NT2/D1 (cell line): Measurements from ENCODE around the gene EPO.

Experiments used
- SUZ12 ChIP-seq: IDR thresholded peaks from 2 replicates; pipeline ENCODE4 v1.6.1; 2011; ENCODE audit not compliant: insufficient read length, insufficient read depth; ENCODE audit errors: extremely low read depth
- YY1 ChIP-seq: IDR thresholded peaks from 2 replicates; pipeline ENCODE4 v1.6.1; 2011; ENCODE audit not compliant: insufficient read length, insufficient read depth

GRCh38 chr7:100677308-100678267 is 42.7 kb upstream of the EPO start:
- TF ChIP-seq YY1 (no peak), SUZ12 (no peak)
